GM19455 (cell line): ENCODE measurements around the gene FAM25G.
"Not testable (repeated sequence)": the region's sequence is repeated elsewhere in the genome, so short reads cannot be mapped to it uniquely, and the experiment has no call there.

Experiments
- ATAC-seq: cut with Tn5 transposase; IDR thresholded peaks from one replicate; pipeline ENCODE4 v1.9.1; 2021; ENCODE audit not compliant: unreplicated experiment

The FAM25G gene

GRCh38 chr10:47465216-47465917 is 26.1 kb downstream of the FAM25G start:
- ATAC-seq, result not testable (repeated sequence)

GRCh38 chr10:47462577-47463358 is 28.7 kb downstream of the FAM25G start:
- not testable (repeated sequence) for ATAC-seq

- not testable (repeated sequence) for ATAC-seq
Observed at GRCh38 chr10:47461261-47461687, 30.2 kb downstream of the FAM25G start.

- no peak for ATAC-seq
Observed at GRCh38 chr10:47458466-47459154, 32.9 kb downstream of the FAM25G start.

- no peak for ATAC-seq
Observed at GRCh38 chr10:47457826-47458225, 33.7 kb downstream of the FAM25G start.

DNA sequence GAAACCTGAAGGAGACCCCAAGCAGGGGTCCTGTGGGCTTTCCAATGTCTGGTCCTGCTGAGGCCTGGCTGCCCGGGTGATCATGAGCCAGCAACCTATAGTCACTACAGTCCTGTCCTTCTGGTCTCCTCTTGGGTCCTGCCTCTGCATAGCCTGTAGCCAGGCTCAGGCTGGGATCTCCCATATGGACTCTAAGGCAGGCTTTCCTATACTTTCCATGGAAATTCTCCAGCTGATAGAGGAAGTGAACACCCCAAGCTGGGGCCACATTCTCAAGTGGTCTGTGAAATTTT is 34.0 kb downstream of the FAM25G start:
- no peak for ATAC-seq

- ATAC-seq, result no peak
Observed at GRCh38 chr10:47456794-47457527, 34.5 kb downstream of the FAM25G start.

- ATAC-seq, result no peak
Observed at GRCh38 chr10:47456079-47456785, 35.3 kb downstream of the FAM25G start.

GRCh38 chr10:47455350-47456078 is 36.0 kb downstream of the FAM25G start:
- not testable (repeated sequence) for ATAC-seq

DNA sequence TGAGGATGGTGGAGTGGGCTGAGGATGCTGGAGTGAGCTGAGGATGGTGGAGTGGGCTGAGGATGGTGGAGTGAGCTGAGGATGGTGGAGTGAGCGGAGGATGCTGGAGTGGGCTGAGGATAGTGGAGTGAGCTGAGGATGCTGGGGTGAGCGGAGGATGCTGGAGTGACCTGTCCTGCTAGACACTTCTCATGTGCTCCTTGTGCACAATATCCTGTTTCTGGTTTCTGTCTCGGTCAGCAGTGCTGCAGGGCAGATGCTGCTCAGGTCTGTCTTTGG is 36.8 kb downstream of the FAM25G start:
- ATAC-seq, result no peak

GRCh38 chr10:47454008-47454779 is 37.3 kb downstream of the FAM25G start:
- ATAC-seq, result no peak

GRCh38 chr10:47453141-47454007 is 38.1 kb downstream of the FAM25G start:
- ATAC-seq, result no peak

DNA sequence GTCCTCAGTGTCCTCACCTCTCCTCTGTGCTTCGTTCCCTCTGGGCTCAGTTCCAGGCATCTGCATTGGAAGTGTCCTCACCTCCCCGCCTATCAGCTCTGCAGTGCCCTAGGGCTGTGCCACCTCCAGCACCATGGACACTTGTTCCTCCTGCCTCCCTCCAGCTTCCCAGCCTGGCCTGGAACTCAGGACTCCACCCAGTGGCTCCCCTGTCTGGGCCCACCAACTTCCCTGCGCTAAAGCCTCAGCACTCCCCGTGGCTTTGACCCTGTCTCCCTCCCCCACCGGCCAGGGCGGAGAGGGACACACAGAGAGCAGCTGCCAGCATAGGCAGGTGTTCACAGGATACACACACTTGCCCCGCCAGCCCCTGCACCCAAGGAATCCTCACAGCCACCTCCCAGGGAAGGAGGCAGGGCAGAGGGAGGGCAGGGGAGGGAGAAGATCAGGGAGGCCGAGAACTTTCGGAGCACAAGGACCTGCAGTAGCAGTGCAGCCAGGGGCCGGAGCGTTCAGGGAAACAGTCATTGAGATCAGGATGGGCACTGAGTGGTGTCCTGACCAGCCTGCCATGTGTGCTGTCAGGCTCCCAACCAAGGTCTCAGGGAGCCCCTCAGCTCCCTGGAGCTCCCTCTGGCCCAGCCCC is 38.9 kb downstream of the FAM25G start:
- no peak for ATAC-seq

DNA sequence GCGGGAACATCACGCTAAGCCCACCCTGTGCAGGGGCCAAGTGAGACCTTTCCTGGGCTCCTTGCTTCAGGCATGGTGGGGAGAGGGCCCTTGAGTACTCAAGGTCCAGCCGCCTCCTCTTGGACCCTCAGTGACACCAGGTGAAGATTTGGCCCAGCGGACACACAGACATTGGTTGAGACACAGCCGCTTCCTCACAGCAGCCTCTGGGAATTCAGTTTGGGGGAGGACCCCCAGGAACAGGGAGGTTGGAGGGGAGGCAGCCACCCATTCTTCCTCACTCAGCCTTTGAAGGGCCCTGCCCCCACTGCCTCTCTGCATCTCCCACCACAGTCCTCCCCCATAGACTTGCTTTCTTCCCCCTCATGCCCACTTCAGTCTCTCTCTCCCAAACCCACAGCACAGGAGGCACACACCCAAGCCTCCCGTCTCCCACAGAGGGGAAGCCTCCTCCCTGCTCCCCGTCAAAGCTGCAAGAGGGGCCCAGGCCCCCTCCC is 39.5 kb downstream of the FAM25G start:
- no peak for ATAC-seq

DNA sequence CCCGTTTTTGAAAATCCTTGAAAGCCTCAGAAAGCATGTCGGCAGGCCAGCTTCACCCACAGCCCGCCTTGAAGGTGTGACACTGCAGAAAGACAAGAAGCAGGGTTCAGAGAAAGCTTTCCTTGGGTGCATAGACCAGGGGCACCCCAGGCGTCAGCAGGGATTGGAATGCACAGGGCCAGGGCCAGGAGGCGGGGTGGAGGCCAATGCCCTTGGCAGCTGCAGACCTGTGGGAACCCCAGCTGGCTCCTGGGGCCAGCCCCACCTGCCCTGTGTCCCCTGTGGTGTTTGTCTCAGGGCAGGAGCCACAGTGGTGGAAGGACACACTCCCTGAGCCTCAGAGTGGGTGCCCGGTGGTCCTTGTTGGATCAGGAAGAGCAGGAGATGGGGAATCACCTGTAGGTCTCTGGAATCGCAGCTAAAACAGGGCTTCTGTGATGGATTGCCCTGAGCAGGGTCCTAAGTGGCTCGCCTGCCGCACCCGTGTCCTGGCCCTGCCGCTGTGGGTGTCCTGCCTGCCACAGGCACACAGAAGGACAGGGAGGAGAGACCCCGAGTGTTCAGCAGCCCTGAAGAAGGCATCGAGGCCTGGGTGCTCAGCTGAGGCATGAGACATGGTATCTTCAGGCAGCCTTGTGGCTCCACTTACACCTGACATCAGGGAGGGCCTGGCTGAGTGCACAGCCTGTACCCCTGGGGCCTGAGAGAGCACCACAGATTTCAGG is 40.1 kb downstream of the FAM25G start:
- ATAC-seq, result no peak

- ATAC-seq, result no peak
Observed at GRCh38 chr10:47450442-47450841, 41.1 kb downstream of the FAM25G start.

- ATAC-seq, result no peak
Observed at GRCh38 chr10:47449979-47450378, 41.5 kb downstream of the FAM25G start.
